Myocyte (in vitro differentiated cells): ENCODE results near the gene GKN2. TPM values are rescaled to one million over a fixed set of nuclear protein-coding genes. Genes with fewer than 3 reads are reported as not detected.
"Not testable (repeated sequence)": the region's sequence is repeated elsewhere in the genome, so short reads cannot be mapped to it uniquely, and the experiment has no call there.

Experiments
- DNase-seq: peaks from one replicate; pipeline ENCODE4 v3.0.0-alpha.2; 2012; ENCODE audit warnings: low read depth
- total RNA-seq: library from RNA; depleted of rRNA; stranded (reverse); fragments of >200 nt; gene quantifications from 2 replicates; pipeline ENCODE4 v1.2.3, GENCODE V29; 2014

GKN2 gene
- total RNA-seq, 1 donor from 2014 or later = not detected

DNA sequence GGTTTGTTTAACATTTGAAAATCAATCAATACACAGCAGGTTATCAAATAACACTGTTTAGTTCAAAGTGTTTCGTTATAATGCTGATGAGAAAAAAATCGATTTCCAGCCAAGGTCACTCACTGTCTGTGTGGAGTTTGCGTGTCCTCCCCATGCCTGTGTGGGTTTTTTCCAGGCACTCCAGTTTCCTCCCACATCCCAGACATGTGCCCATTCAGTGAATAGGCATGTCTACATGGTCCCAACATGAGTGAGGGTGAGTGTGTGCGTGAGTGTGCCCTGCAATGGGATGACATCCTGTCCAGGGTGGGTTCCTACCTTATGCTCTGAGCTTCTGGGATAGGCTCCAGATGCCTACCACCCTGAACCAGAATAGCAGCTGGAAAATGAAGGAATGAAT is 8.7 kb upstream of the GKN2 start:
- no peak for DNase-seq

DNA sequence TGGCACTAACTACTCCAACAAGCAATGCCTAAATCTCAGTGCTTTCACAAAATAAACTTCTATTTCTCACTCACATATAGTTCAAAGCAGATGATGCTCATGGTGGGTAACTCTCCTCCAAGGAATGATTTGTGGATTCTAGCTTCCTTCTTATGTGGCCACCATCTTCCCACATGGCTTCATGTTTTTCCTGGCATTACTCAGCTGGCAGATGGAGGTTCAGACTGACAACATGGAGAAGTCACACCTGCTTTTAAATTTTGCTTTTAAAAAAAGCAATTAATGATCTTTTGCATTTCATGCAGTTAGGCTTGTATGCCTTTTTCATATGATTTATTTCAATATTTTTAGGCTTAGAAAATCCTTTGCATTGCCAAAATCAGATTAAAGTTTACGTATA is 6.3 kb upstream of the GKN2 start:
- DNase-seq = no peak

DNA sequence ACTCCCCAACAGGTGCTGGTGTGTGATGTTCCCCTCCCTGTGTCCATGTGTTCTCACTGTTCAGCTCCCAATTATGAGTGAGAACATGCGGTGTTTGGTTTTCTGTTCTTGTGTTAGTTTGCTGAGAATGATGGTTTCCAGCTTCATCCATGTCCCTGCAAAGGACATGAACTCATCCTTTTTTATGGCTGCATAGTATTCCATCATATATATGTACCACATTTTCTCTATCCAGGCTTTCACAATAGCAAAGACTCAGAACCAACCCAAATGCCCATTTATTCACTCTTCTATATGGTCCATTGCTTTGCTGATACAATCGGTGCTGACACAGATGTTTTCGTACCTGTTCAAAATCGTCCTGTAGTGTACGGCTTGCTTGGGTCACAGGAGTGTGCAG is 2.7 kb upstream of the GKN2 start:
- DNase-seq = not testable (repeated sequence)

DNA sequence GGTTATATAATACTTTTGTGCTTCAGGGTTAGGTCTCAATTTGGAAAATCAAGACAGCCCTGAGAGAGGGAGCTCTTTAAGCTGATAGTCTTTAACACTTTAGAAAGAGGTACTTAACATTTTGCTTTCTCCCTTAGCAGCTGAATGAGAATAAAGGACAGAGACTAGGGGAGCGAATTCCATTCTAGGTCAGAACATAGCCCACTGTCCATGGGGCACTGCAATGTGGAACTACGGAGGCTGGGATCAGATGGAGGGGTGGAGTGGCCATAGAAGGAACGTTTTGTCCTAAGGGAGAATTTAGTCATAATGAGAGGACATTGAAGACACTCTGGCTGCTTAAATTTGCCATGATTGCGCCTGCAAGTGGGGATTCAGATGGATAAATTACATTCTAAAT is 794 bp downstream of the GKN2 start:
- DNase-seq = no peak

DNA sequence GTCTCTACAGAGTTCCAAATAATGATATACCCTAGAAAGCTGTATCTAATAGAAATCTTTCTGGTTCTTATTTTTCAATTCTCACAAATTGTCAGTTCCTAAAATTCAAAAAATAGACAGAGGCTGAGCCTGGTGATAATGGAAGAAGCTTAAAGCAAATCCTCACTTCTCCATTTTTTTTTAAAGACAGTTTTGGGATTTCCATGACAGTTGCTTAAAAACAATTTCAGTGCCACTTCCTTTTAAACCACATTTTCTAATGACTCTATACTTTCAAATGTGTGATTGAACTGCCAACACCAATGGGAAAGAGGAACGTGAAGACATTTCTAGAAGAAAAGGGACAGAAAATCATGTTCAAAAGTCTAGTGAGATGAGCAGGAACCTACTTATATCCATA is 4.0 kb downstream of the GKN2 start:
- no peak for DNase-seq

DNA sequence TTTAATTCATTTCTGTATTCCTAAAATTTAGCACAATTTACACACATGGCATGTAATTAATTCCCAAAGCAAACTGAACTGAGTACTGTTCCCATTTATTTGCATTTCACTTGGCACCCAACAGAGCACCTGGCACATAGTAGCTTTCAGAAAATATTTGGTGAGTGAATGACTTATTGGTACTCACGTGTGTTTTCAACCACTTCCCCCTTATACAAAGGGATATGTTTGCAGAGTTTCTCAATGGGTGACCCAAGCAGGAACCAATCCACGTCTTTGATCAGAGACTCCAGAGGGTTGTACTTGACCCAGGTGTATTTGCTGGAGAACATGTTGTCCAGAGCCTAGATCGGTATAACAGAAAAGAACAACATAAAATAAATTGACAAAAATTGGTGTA is 6.6 kb downstream of the GKN2 start:
- no peak for DNase-seq

DNA sequence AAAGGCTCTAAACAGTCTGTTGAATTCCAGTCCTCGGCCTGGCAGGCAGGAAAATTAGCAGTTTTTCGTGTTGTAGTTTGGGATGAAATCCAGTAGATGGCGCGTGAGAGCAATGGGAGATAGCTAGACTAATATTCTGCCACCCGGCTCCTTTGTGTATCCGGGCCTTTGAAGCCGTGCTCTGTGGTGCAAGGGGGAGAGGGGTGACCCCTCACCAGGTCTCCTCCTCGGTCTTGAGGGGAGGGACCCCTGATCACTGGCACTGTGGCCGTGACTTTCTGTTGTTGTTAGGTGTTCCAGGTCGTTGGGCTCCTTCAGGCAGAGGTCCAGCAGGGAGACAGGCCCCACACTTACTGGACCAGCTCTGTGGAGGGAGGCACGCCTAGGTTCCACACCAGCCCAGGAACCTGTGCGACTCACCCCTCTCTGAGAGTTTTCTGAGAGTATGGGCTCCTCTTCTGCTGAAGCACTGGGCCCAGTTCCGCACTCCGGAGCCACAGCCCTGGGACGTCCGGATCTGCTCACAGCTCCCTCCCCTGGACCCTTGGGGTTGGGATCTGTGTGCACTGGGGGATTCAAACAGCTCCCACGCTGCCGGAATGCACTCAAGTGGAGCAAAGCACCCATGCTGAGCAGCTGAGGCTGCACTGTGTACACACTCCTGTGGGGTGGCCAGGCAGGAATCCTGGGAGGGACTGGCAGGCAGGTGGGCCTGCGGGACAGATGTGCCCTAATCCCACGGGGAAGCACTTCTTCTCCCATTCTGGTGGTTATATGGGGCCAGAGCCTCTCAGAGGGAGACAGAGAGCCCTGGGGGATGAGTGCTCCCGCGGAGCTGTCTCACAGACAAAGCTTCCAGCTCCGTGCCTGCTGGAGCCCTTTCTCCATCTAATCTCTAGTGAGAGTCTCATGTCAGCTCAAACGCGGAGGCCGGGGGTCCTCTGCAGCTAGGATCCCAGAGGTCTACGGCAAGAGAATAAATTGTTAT is 8.8 kb downstream of the GKN2 start:
- peak; percentile 79 for DNase-seq

DNA sequence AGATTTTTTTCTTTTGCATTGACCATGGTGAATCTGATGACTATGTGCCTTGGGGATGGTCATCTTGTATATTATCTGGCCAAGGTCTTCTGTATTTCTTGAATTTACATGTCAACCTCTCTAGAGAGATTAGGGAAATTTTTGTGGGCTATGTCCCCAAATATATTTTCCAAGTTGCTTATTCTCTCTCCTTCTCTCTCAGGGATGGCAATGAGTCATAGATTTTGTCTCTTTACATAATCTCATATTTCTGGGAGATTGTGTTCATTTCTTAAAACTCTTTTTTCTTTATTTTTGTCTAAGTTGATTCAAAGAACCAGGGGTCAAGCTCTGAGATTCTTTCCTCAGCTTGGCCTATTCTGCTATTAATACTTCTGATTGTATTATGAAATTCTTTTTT is 9.9 kb downstream of the GKN2 start:
- DNase-seq = no peak

DNA sequence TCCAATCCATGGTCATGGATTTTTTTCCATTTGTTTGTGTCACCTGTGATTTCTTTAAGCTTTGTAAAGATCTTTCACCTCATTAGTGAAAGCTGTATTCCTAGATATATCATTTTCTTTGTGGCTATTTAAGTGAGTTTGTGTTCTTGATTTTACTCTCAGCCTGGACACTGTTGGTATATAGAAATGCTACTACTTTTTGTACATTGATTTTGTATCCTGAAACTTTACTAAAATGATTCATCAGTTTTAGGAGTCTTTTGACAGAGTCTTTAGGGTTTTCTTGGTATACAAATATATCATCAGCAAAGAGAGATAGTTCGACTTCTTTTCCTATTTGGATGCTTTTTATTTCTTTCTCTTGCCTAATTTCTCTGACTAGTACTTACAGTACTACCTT is 12.3 kb downstream of the GKN2 start:
- DNase-seq = no peak

DNA sequence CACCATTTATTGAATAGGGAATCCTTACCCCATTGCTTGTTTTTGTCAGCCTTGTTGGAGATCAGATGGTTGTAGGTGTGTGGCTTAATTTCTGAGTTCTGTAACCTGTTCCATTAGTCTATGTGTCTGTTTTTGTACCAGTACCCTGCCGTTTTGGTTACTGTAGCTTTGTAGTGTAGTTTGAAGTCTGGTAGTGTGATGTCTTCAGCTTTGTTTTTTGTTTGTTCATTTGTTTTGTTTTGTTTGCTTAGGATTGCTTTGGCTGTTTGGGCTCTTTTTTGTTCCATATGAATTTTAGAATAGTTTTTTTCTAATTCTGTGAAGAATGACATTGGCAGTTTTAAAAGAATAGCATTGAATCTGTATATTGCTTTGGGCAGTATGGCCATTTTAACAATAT is 12.7 kb downstream of the GKN2 start:
- no peak for DNase-seq

DNA sequence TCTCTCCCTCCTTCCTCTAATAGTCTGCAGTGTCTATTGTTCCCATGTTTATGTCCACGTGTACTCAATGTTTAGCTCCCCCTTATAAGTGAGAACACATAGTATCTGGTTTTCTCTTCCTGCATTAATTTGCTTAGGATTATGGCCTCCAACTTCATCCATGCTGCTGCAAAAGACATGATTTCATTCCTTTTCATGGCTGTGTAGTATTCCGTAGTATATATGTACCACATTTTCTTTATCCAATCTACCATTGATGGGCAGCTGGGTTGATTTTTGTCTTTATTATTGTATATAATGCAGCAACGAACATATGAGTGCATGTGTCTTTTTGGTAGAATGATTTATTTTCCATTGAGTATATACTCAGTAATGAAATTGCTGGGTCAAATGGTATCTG is 13.8 kb downstream of the GKN2 start:
- no peak for DNase-seq

DNA sequence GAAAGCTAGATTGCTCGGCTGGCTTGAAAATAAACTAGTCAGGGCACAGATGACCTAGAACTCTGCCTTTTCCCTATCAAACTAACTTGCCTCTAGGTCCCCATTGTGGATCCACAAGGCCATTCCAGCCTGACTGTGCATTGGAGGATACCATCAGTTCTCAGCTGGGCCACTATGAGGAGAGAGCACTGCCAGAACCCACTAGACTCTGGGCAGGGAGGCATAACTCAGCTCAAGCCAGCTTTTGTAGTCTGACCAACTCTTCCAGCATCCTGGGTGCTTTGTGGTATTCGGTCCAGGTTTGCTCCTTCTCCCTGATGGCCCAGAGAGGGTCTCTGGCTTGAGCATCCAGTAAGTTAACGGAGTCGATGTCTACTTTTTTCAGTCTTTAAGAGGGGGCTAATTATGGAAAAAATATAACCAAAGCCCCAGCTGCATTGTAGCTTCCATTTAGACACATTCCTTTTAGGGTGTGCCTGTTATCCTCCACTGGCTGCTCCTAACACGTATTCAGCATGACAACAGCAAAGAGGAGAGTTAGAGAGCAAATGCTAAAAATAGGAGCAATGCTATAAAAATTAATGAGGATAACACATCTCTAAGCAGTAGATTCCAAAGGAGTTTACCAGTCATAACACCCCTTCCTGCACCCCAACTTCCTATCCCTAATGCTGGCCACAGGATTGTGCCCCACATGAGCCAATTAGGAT is 15.2 kb downstream of the GKN2 start:
- DNase-seq = no peak

DNA sequence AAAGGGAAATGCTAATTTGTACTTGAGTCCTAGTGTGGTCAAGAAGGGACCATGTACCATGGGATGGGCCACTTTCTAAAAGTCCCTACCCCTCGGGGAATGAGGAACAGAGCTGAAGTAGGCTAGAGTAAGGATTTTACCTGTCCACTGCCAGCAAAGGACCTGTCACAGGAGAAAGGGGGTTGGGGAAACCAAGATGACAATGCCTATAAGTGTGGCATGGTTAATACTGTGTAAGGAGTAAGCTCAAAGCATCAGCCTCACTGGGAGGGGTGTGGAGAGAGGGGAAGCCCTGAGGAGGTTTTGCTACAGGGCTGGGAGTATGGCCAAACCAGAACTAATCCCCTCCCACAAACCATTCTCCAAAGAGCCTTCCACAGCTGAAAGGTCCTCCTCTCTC is 15.8 kb downstream of the GKN2 start:
- DNase-seq = peak; percentile 50

DNA sequence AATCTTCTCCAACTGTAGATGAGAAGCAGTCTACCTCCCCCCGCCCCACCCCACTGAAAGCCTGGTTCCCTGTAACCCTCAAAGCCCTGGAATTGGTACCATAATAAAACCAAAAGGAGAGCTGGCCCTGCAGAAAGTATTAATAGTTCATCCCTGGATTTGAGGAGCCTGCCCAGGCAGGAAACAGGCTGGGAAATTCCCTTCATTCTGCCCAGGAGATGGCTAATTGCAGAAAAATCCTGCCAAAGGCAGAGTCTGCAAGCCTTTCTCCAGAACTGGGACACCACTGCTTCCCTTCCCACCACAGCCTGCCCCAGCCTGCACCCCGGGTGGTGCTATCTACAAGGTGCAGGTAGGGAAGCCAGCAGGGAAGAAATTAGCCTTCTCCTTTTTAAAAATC is 16.3 kb downstream of the GKN2 start:
- peak; percentile 27 for DNase-seq

DNA sequence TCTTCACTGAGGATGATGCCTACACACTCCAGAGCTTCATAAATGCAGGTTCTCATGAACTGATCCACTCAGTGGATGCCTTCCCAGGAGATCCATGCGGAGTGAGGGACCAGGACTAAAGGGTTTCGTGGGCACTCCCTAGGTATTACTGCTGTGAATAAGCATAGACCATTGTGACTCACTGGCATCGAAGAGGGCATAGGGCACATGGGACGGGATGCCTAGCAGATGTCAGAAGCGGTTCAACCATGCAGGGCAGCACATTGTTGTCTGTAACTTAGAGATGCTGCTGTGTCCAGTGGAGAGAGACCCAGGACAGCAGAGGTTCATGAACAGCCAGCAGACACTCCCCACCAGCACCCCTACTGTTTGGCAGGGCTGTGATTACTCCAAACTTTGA is 17.2 kb downstream of the GKN2 start:
- no peak for DNase-seq

DNA sequence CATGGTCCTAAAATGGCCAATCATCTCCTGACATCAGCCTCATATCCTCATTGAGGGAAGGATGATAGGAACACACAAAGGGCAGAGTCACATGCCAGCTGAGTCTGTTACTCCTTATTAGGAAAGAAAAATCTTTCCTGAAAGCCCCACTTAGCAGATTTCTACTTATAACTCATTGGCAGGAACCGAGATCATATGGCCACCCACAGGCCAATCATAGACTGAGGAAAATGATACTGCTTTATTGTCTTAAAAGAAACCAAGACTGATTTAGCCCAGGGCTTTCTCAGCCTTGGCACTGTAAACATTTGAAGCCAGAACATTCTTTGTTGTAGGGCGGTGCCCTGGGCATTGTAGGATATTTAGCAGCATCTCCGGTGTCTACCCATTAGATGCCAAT is 18.7 kb downstream of the GKN2 start:
- DNase-seq = no peak

DNA sequence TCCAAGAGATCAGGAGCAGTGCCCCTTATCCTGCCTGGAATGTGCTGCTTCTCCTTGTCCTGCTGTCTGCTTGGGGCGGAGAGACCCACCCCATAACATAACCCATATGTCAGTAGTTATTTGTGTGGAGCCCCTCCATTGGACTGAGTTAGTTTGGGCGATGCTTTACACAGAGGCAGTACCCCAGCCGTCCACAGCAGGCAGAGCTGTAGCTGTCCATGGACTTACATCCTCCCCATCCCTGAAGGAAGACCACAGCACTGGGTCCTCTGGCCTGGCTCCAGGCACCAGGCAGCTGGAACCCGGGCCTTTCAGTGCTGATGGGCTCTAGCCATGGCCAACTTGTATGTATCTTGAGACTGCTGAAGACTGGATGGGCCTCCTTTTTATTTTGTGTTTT is 20.3 kb downstream of the GKN2 start:
- no peak for DNase-seq

DNA sequence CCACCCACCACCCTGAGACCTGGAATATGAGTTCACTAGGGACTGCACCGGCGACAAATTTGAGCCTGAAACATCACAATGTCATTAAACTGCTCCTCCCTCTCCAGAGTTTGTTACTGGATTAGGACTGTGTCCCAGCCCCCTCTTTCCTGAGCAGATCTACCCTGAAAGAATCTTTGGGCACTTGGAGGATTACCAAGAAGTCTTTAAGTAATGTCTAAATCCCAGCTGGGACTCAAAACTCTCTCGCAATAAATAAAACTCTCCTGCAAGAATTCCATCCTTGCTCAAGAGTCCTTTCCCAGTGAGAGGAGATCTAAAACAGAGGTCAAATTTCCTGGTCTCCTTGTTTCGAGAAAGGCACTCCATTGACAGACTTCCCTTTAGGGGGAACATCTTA is 20.9 kb downstream of the GKN2 start:
- no peak for DNase-seq

DNA sequence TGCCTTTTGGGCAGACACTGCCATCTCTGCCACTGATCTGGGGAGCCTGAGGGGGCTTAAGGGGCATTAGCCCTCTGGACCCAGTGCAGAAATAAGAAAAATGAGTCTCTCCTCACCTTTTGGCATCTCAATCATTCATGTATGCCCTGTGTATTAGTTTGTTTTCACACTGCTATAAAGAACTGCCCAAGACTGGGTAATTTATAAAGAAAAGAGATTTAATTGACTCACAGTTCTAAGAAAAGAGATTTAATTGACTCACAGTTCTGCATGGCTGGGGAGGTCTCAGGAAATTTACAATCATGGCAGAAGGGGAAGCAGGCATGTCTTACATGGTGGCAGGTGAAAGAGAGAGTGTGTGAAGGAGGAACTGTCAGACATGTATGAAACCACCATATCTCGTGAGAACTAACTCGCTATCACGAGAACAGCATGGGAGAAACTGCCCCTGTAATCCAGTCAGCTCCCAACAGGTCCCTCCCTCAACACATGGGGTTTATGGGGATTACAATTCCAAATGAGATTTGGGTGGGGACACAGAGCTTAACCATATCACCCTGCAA is 21.5 kb downstream of the GKN2 start:
- DNase-seq = no peak

DNA sequence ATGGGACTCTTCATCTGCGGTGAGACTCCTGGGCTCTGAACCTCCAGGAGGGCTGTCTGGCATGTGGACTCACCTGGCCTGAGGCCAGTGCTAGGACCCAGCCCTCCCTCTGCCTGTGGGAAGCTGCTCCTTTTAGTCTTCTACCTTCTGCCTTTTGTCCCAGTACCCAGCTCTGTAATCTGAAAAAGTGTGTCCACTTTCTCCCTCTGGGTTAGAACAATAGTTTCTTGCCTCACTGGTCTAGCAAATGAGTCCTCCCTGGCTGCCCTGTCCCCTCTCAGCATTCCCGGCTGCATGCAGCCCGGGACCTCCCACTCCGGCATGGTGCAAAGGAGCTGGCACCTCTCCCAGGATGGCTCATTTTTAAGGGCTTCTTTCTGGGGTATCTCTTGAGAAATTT is 25.9 kb downstream of the GKN2 start:
- DNase-seq = no peak

DNA sequence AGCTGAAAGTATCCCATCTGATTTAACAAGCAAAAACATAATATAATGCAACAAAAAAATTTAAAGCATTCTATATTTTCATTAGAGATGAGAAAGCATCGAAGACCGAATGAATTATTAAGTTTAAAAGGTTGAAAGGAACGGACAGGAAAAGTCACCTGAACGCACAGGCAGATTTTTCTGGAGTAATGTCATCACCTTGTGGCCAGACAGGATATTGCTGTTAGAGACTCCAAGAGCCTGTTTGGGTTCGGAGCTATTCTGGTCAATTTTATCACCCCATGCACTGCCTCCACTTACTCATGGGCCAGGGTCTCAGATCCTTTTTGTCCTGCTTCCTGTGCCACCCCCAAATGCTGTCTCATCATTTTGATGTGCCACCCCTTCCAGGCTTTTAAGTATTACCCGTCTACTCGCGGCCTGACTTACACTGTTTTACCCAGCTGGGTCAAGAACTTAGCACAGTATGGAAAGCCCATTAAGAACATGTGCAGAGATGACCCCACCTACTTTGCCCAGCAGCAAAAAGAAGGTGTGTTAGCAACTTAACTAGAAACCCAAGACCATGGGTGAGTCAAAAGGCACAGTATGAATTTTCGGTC is 27.3 kb downstream of the GKN2 start:
- DNase-seq = peak; percentile 66

DNA sequence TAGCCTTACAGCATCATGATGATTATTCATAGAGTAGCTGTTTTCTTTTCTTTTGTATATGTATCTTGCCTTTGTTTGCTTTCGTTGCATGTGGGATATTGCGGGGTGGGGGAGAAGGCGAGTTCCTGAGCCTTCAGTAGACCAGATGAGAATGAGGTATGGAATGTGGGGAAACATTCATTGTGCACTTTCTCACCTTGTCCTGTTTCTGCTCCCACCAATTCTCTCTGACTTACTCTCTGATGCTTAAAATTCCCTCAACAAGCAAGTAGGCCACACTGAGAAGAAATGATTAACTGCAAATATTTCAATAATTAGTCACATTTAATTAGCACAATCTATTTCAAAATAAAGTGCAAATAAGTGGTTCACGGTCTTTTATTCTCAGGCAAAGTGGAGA is 31.0 kb downstream of the GKN2 start:
- no peak for DNase-seq
